Astrocyte of the cerebellum (primary cell): Measurements from ENCODE around the gene NPB.
A peak's percentile ranks its signal among the peaks of the same experiment; 100 is the strongest.

Experiments
- DNase-seq: peaks from one replicate; pipeline ENCODE4 v3.0.0-alpha.2; 2011; ENCODE audit warnings: low read depth
- H3K4me3 ChIP-seq: 2 replicates; pipeline ENCODE4 v1.5.1; 2011; ENCODE audit warnings: mild to moderate bottlenecking, low read depth, low read length, moderate library complexity
- CTCF ChIP-seq: IDR thresholded peaks from 2 replicates; pipeline ENCODE4 v1.5.1; 2012; ENCODE audit warnings: low read length, low read depth, moderate library complexity, mild to moderate bottlenecking; ENCODE audit errors: missing control alignments
- in situ Hi-C: cut with HindIII; loops from 2 replicates; pipeline ENCODE4 v1.10.0; 2017; ENCODE audit warnings: low sequenced_read_pairs

Gene NPB

GRCh38 chr17:81909231-81909630 is 7.2 kb downstream of the NPB start:
- no peak for TF ChIP-seq CTCF
- DNase-seq, result no peak
- no peak overlapping the region for H3K4me3 ChIP-seq
- in situ Hi-C loops, result no loop called here

GRCh38 chr17:81909966-81910839 is 8.2 kb downstream of the NPB start:
- in situ Hi-C loops, result no loop called here
- H3K4me3 ChIP-seq, result peak overlapping the region; percentile 64
- DNase-seq, result no peak
- no peak for TF ChIP-seq CTCF

GRCh38 chr17:81910840-81911276 is 8.8 kb downstream of the NPB start:
- in situ Hi-C loops, result no loop called here
- no peak for TF ChIP-seq CTCF
- peak overlapping the region; percentile 64 for H3K4me3 ChIP-seq
- DNase-seq, result no peak

DNA sequence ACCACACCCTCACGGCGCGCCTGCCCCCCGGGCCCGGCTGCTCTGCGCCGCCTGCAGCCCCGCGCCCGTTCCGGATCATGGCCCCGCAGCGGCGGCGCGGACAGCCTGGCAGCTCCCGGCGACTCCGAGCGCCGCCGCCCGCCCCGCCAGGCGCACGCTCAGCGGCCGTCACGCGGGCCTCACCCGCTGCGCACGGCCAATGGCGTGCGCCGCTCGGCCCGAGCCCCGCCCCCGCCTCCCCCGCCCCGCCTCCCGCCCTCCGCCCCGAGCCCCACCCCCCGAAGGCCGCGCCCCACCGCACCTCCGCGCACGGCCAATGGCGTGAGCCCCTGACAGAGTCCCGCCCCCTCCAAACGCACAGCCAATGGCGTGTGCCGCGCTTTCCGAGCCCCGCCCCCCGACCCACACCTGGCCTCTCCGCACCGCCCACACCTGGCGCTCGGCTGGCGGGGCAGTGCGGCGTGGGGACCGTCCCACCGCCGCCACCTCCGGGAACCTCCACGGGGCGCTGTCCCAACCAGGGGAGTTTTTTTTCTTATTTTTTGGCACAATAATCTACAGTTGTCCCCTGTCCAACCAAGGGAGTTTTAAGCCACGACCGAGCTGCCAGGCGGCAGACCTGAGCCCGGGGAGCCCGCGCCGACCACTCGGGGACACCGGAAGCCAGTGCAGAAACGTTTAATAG is 9.4 kb downstream of the NPB start, which contains the start of gene PCYT2:
Gene PCYT2, minus strand, starts transcription at position 123 of the 685 bp plus-strand sequence. Its CDS starts 44 bp downstream, at position 79.
- no peak for TF ChIP-seq CTCF
- H3K4me3 ChIP-seq, result peak within 1 kb of the TSS; percentile 64
- peak; percentile 48 for DNase-seq
- in situ Hi-C loops, result no loop called here

GRCh38 chr17:81911969-81912368 is 9.9 kb downstream of the NPB start:
- TF ChIP-seq CTCF, result no peak
- in situ Hi-C loops, result no loop called here
- no peak for DNase-seq
- no peak overlapping the region for H3K4me3 ChIP-seq

DNA sequence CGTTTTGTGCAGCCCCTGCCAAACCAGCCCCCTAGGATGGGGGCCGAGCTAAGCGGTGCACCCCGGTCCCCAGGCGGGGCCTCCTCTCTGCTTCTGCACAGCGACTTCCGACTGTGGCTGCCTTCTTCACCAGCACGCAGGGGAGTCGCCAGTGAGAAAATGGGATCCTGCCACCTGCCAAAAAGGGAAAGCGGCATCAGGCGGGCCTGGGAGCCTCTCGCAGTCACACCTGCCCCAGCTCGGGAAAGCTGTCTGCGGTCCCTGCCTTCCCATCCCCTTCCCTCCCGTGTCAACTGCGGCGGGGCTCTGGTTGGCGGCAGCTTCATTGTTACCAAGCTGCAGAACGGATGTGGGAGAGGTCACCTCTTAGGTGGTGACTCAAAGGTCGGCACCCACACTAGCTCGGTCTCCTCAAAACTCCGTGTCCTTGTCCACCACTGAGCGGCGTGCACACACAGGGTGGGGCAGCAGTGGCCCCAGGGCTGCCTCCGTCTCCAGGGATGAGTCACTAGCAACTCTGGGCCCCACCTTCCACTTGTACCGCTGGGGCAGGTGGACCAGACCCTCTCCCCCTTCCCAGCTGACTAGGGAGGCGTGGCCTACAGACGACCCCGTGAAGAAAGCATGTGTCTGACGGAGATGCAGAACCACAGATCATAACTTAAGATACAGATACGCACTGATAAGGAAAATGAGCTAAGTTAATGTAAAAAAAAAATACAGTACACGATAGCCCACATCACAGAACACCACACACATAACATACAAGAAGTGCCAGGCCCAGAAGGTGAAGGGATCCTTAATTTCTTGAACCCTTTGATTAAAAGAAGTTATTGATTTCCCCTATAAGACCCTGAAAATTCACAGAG is 10.6 kb downstream of the NPB start:
- TF ChIP-seq CTCF, result no peak
- in situ Hi-C loops, result no loop called here
- no peak overlapping the region for H3K4me3 ChIP-seq
- DNase-seq, result no peak
